IPS-11a (cell line): ENCODE data around the gene SLU7.

ENCODE experiments used
- H3K4me3 ChIP-seq: one replicate; pipeline ENCODE4 v1.5.1; 2013; ENCODE audit warnings: low read depth, low read length, control low read depth

SLU7 gene

DNA sequence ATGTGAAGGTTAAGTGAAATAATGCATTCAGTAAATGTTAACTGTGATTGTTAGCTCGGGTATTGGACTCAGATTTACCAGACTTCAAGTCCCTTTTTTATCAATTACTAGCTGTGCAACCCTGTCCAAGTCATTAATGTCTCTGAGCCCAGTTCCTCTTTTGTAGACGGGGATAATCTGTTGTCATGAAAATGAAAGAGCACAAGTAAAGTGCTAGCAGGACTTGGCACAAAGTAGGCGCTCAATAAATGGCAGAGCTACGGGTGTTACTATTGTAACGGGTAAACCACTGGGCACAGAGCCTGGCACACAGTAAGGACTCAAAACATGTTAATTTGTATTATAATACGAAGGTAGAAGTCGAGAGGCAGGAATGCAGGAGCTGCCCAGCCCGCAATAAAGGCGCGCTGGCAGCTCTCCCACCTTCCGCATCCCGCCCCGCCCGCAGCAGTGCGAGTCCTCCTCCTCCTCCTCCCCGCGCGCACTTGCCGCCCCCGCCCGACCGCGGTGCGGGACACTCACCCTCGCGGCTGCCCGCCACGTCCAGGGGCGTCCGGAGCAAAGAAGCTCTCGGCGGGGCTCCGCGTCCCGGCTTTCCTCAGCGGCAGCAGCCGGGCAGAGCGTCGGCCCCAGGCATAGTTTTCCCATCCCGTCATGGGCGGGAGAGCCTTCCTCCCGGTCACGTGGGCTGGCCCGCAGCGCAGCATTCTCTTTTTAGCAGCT is 48.7 kb downstream of the SLU7 start, which contains the start of gene C1QTNF2:
C1QTNF2 (minus strand) TSS at position 637 of the 723 bp plus-strand sequence. CDS start 15,615 bp downstream, outside the sequence.
- H3K4me3 ChIP-seq: peak within 1 kb of the TSS; percentile 38

DNA sequence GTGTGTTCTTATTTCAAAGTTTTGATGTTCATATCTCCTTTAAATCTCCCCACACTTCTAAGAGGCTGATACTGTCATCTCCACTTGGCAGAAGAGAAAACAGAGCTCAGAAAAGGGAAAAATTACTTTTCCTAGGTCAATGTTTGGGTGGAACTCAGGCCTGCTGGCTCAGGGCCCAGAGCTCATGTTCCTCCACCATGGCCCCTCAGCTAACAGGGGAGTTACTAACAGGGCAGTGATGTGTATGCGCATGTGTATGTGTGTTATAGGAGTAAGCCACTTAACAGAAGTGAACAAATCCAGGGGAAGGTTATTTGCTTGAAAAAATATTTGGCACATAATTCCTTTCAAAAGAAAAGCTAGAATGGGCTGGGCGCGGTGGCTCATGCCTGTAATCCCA is 51.0 kb downstream of the SLU7 start:
- H3K4me3 ChIP-seq: no peak overlapping the region

DNA sequence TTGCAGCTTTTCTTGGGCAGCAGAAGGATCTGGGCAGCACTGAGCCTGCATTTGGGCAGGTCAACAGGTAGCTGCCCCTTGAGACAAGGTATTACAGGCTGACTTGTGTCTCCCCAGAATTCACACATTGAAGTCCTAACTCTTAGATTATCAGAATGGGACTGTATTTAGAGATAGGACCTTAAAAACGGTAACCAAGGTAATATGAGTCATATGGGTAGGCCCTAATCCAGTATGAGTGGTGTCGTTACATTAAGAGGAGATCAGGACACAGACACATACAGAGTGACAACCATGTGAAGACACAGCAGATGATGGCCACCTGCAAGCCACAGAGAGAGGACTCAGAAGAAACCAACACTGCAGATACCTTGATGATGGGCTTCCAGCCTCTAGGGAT is 51.6 kb downstream of the SLU7 start:
- H3K4me3 ChIP-seq: no peak overlapping the region

DNA sequence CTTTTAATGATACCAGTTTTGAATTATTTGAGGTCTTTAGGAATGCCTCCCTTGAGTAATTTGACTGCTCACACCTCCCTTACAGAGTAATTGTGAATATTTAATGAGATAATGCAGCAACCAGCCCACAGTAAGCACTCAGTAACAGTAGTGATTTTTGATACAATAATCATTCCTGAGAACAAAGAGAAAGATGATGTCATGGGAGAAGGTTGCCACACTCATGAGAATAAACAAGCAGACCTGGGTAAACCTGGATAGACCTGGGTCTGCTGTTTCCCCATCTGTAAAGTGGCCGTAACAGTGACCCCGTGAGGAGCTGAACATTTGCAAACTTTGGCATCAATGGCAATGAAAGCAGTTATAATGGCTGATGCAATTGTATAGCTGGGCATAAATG is 52.7 kb downstream of the SLU7 start:
- H3K4me3 ChIP-seq: no peak overlapping the region

DNA sequence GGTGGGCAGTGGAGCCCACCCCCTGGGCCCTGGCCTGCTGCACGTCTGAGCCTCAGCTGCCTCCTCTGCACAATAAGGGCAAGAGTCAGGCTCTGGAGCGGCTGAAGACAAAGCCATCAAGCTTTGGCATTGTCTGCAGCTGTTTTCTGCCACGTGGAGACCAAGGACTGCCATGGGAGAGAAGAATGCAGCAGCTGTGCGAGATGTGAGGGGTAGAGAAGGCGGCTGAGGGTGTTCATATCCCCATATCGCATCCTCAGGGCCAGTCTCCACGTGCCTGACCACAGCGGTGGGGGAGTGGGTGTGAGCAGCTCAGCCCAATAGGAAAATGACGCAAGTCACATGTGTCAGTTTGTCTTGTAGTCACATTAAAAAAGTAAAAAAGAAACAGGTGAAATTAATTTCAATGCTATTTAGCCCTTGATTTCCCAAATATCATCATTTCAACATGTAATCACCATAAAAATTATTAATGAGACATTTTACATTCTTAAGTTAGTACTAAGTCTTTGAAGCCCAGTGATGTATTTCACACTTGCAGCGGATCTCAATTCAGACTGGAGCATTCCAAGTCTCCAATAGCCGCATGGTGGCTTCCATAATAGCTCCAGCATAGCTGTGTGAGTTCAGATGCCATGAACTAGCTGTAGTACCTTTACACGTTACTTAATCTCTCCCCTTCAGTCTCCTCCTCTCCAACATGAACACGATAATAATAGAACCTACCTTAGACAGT is 55.1 kb downstream of the SLU7 start:
- no peak overlapping the region for H3K4me3 ChIP-seq

DNA sequence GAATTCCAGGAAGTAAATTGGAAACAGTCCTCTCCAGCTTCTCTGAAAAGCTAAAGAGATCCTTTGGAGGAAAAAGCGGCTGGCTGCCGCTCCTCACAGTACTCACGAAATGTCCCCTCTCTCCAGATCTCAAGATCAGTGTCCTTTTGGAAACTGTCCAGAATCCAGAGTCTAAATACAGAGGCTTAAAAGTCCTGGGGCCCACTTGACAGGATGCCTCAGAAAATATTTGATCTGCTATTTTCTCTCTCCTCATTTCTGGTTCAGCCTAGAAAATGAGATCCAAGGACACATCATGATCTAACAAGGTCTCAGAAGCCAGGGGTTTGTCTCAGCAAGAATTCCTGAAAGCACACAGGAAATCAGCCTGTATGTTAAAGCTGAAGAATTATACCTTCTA is 55.7 kb downstream of the SLU7 start:
- H3K4me3 ChIP-seq: no peak overlapping the region

DNA sequence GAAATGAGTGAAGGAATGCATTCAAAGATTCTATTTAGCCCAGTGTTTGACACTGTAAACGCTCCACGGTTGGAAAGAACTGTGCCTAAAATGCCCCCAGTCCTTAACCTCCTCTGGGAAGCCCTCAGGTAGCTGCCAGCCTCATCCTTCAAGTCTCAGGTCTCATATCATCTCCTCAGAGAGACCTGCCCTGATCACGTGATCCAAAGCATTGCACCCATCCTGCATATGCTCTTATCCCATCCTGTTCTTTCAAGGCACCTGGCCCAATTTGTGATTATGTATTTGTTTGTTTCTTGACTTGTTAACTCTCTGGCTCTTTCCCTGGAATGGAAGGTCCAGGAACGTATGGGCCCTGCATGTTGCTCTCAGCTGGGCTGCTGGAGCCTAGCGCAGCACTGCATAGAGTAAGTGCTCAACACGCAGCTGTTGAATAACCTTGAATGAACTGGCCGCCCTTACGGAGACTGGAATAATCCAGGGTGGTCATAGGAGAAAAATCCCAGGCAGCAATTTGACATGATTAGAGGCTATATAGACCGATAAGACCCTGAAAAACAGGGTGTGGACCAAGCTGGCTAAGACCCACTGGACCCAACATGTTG is 57.2 kb downstream of the SLU7 start:
- no peak overlapping the region for H3K4me3 ChIP-seq

DNA sequence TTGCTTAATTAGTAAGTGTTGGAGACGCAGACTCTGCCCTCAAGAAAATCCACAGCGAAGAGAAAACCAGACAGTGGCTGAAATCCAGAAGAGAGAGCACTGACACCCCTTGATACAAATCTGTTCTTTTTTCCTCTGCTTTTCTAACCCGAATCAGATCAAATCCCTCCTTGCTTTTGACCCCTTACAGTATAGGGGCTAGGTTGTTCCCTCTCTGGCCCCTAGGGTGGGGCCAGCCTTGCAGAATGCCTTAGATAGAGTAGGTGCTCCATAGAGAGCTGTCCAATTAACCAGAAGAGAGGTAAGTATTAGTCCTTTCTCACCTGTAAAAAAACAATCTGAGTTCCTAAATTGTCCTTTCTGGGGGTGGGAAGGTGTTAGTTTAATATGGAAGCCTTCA is 58.6 kb downstream of the SLU7 start:
- no peak overlapping the region for H3K4me3 ChIP-seq

DNA sequence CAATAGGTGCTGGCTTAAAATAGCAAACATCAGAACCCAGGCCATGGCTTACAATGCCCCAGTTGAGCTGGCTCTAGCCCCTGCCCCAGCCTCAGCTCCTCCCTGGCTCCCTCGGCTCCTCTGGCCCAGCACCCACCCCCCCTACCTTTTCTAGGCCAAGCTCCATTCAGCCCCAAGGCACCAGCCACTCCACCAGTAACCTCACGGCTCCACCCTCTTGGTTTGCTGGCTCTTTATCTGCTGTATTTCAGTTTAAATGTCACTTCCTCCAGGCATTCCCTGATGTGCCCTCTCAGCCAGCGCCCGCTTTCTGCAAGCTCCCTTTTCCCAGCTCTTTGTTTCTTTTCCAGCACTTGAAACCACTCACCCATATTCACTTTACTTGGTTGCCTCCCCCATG is 59.1 kb downstream of the SLU7 start:
- no peak overlapping the region for H3K4me3 ChIP-seq

DNA sequence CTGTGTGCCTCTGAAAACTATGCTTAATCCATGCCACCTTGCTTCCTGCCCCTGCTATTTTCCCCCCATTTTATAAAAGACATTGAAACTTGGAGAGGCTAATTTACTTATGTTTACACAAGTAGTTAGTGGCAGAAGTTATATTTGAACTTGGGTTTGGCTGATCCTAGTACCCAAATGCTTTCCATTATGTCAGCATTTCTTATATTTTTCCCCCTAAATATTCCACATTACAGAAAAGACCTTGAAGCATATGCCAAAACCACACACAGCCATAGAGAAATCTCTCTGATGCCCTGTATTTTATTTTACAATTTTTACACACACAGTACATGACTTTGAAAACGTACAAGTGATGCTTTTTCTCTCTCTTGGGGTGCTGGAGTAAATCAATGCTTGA is 59.6 kb downstream of the SLU7 start:
- H3K4me3 ChIP-seq: no peak overlapping the region

DNA sequence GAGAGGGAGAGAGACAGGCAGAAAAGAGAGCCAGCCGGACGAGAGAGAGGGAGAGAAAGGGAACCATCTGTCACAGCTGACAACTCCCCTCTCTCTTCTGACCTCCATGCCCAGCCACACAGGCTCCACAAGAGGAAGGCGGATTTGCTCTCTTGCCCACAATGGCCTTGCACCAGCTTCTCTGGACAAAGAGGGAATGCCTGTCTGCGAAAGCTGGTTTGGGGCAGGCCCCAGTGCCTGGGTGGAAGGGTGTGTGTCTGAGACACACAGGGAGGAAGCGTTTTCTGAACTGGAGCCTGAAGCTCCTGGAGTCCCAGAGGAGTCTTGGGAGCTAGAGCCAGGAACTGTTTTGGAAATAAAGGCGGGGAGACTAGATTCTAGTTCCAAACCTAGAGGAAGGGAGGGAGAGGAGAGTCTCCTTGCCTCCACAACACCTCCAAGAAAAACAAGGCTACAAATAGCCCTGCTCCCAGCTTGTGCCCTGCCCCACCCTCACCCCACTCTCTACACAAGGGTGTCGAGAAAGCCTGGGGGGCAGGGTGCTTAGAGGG is 60.9 kb downstream of the SLU7 start:
- no peak overlapping the region for H3K4me3 ChIP-seq

DNA sequence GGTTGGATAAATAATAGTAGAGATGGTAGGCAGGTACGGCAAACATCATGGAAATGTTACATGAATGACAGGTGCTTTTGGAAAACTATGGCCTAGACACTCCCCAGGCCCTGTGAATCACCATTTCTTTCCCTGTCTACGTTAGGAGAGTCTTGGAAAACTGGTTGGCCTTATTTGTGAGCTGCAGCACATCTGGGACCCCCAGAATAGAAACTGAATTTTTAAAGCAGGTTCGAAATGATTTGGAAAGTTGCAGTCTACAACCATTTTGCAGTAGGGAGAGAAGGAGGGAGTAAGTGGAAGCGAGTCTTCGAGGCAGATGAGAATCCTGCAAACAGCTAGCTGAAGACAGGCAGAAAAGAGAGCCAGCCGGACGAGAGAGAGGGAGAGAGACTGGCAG is 61.5 kb downstream of the SLU7 start:
- H3K4me3 ChIP-seq: no peak overlapping the region

DNA sequence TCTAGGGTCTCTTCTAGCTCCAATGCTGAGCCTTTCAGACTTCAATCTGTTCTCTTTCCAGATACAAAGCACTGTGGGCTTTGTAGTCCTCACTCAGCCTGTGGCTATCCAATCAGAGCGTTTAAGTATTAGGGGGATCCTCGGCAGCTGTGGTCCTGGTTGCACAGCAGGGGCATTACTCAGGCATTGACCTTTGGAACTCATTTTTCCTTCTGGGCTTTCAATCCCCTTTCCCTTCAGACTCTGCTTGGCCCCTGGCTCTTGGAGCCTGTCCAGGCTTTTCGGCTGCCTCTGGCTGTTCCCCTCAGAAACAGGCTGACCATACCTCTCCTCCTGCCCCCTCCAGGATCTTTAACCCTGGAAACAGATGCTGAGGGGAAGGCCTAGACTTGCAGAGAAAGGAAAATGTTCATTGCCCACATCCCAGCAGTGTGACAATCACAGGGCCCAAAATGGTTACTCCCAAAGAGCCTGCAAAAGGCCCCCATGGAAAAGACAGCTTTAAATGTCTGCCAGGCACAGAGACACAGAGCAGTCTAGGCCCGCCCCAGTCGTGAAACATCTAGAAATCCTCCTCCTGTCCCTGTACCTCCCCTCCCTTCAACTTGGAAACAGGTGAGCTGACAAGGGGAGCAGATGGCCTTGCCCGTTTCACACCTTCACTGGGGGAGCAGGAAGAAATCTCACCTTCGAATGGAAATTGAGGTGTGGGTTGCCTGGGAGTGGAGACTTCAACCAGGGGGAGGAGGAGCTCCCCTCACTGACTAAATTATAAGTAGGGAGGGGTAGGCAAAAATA is 62.1 kb downstream of the SLU7 start:
- no peak overlapping the region for H3K4me3 ChIP-seq

DNA sequence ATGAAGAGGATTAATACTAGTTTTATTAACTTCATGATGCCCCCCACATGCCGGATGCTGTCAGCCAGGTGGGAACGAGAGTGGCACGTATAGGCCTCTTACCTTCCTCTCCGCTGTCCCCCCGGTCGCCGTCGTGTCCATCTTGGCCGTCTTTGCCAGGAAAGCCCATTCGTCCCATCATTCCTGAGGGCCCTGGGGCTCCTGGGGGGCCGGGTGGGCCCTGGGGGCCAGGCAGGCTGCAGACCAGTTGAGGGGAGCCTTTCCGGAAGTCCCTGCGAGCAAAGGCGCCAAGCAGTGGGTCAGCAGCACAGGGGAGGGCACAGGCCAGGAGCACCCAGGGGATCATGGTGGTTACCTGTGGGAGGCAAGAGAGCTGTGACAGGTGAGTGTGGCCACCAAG is 64.2 kb downstream of the SLU7 start:
- no peak overlapping the region for H3K4me3 ChIP-seq

DNA sequence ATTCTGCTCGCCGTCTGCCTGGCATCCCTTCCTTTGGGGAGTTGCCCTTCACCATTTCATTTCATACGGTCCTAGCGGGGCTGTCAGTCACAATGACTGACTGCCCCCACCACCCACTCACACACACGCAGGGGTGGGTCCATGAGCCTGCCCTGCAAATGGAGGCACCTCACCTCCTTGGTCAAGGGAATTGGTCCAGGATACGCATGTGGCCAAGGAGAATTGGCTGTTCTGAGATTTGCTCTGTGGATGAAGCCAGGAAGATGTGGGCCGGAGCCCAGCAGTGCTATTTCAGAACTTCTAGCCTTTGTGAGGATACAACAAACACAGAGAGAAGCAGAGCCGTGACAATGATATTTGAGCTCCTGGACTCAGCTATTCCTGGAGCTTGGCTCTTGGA is 65.5 kb downstream of the SLU7 start:
- no peak overlapping the region for H3K4me3 ChIP-seq

DNA sequence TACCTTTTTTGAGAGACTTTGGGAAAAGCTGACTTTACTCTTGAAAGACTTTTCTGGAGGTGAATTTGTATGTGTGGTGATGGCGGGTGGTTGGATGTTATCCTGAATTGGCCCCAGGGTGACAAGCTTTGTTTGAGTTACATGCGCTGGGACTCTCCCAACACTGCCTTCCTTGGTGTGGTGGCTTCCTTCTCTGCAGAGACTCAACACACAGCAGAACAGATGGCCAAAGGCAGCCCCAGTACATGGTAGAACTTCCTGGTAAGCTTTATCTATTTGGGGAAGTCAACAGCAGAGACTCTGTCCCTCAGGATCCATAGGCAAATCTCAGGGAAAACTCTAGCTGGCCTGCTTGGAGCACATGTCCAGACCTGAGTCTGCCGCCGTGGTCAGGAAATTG is 66.6 kb downstream of the SLU7 start:
- H3K4me3 ChIP-seq: no peak overlapping the region
